Ascending aorta (tissue), 2 donors: ENCODE measurements around the gene MAP2K6. TPM values are rescaled to one million over a fixed set of nuclear protein-coding genes. Genes with fewer than 3 reads are reported as not detected.

Experiments used
- DNase-seq, 2 donors: peaks; one replicate each; pipeline ENCODE4 v3.0.0-alpha.2; 2019; ENCODE audit warnings: low spot score in 2 of 2
- H3K27ac ChIP-seq, 2 donors: fragments of 200-600 bp; sonication (generic); one replicate each; pipeline ENCODE4 v1.5.1; 2016 to 2017; ENCODE audit warnings: mild to moderate bottlenecking in 1 of 2
- H3K27me3 ChIP-seq: fragments of 200-600 bp; sonication (generic); one replicate; pipeline ENCODE4 v1.5.1; 2017
- H3K36me3 ChIP-seq, 2 donors: fragments of 200-600 bp; sonication (generic); one replicate each; pipeline ENCODE4 v1.5.1; 2016
- H3K4me1 ChIP-seq, 2 donors: fragments of 200-600 bp; sonication (generic); one replicate each; pipeline ENCODE4 v1.5.1; 2016 to 2017; ENCODE audit warnings: mild to moderate bottlenecking in 1 of 2
- H3K4me3 ChIP-seq, 2 donors: fragments of 200-600 bp; sonication (generic); one replicate each; pipeline ENCODE4 v1.5.1; 2016 to 2017; ENCODE audit warnings: mild to moderate bottlenecking in 1 of 2
- H3K9me3 ChIP-seq, 2 donors: fragments of 200-600 bp; sonication (generic); one replicate each; pipeline ENCODE4 v1.5.1; 2016
- intact Hi-C: fragments of 100-400 bp; cut with DNase I; formaldehyde crosslinking; loops from one replicate; pipeline ENCODE4 v1.15.1; 2023
- total RNA-seq: library from RNA; depleted of rRNA; stranded (reverse); fragments of >200 nt; gene quantifications from one replicate; pipeline ENCODE4 v1.1.0, GENCODE V29; 2016
- TF ChIP-seq, protein P1 (sequence below), 3 experiments: fragments of 200-600 bp in 2 of 3; fragments of 450-650 bp in 1 of 3; sonication (generic) in 2 of 3; IDR thresholded peaks; one replicate each; pipeline ENCODE4 v1.5.1; 2016 to 2019; ENCODE audit warnings: antibody characterized with exemption in 3 of 3, mild to moderate bottlenecking in 1 of 3, moderate library complexity in 1 of 3

MAP2K6 gene
- total RNA-seq, 1 donor from 2014 or later: 6.7 TPM

DNA sequence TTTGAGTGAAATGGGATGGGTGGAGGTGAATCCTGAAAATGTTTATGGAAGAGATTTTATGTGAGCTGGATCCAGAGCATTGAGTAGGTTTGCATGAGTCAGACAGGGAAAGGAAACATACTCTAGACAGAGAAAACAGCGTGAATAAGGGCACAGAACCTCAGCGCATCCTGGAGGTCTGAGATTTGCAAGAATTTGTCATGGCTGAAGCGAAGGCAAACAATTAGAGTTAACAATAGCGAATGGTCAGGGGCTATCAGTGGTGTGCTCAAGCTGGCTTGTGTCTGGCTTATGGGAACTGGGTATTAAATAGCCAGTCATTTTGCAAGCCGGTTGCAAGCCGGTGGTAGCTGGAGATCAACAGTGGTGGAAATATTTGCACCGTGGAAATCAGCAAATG, 36.4 kb downstream of the MAP2K6 start:
- H3K4me1 ChIP-seq: no peaks in the 10 kb centered on the region
- H3K27me3 ChIP-seq: no peaks in the 10 kb centered on the region
- no peak for DNase-seq
- no peaks in the 10 kb centered on the region for H3K36me3 ChIP-seq
- no peak overlapping the region for H3K27ac ChIP-seq
- H3K9me3 ChIP-seq: no peaks in the 10 kb centered on the region
- TF ChIP-seq, protein P1, sequence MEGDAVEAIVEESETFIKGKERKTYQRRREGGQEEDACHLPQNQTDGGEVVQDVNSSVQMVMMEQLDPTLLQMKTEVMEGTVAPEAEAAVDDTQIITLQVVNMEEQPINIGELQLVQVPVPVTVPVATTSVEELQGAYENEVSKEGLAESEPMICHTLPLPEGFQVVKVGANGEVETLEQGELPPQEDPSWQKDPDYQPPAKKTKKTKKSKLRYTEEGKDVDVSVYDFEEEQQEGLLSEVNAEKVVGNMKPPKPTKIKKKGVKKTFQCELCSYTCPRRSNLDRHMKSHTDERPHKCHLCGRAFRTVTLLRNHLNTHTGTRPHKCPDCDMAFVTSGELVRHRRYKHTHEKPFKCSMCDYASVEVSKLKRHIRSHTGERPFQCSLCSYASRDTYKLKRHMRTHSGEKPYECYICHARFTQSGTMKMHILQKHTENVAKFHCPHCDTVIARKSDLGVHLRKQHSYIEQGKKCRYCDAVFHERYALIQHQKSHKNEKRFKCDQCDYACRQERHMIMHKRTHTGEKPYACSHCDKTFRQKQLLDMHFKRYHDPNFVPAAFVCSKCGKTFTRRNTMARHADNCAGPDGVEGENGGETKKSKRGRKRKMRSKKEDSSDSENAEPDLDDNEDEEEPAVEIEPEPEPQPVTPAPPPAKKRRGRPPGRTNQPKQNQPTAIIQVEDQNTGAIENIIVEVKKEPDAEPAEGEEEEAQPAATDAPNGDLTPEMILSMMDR (IDR thresholded peaks at IDR 0.05): no peak
- intact Hi-C loops: no loop called here
- no peak overlapping the region for H3K4me3 ChIP-seq

DNA sequence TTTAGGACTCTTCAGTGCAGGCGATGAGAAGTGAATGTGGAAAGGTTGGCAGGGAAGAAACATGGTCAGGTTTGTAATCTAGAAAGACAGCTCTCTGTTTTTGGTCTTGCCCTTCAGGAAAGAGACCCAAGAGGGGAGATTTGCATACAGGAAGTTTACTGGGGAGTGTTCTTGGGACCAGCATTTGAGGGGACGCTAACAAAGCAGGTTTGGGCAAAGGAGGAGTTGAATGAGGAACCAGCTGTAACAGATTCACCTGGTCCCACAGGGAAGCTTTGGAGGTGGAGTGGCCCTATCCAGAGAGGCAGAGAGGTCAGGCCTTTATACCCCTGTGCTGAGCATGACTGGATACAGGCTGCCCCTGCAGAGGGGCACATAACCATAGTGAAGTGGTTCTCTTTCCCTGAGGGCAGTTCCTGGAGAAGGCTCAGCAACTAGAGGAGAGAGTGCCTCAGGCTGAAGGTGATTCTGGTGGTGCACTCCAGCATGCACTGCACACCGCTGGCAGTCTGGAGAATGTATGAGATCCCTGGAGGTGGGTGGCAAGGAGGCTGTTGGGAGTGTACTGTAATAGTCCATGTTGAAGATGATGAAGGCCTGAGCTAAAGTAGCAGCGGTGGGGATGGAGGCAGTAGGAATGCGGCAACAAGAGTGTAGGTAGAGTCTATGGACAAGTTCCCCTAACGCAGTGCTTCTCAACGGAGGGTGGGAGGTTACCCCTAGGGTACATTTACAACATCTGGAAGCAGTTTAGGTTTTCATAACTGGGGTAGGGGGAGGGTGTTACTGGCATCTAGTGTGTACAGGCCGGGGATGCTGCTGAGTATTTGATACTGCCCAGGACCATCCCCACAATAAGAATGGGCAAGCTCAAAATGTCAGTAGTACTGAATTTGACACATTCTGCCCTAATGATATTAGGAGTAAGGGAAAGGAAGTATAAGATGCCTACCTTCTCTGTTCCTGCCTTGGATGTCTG, 37.2 kb downstream of the MAP2K6 start:
- no peak overlapping the region for H3K4me3 ChIP-seq

DNA sequence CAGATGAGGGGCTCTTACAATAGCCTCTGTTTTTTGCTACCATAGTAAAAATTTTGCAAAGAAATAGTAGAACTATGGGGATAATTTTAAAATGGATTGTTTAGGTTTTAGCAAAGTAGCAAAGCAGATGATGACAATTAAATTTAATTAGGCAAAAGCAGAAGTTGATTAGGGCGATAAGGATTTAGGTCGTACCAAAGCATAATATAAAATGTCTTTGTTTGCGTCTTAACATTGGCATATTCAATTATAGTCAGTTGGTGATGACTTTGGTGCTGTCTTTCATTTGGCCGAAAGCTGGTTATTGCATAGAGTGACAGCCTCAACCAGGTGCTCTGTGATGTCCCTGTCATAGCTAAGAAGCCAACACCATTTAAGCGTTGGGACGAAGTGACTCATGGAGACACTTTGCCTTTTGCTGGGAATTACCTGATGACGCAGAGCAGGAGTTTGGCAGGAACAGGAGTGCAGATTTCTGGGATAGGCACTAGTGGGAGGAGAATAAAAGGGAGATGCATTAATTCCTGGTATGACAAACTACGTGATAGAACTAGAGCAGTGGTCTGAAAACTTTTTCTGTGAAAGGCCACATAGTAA, 38.3 kb downstream of the MAP2K6 start:
- intact Hi-C loops: no loop called here
- H3K9me3 ChIP-seq: no peaks in the 10 kb centered on the region
- H3K4me1 ChIP-seq: no peaks in the 10 kb centered on the region
- no peak overlapping the region for H3K4me3 ChIP-seq
- no peaks in the 10 kb centered on the region for H3K36me3 ChIP-seq
- no peak for DNase-seq
- TF ChIP-seq, protein P1 (IDR thresholded peaks at IDR 0.05): no peak
- no peak overlapping the region for H3K27ac ChIP-seq
- no peaks in the 10 kb centered on the region for H3K27me3 ChIP-seq

More for the DNA sequence above, 37.2 kb downstream of the MAP2K6 start:
- DNase-seq: no peak
- intact Hi-C loops: no loop called here
- Histone ChIP-seq H3K27me3 (no peaks in the 10 kb centered on the region), H3K4me1 (no peaks in the 10 kb centered on the region), H3K9me3 (no peaks in the 10 kb centered on the region), H3K27ac (no peak overlapping the region), H3K36me3 (no peaks in the 10 kb centered on the region)
- TF ChIP-seq, protein P1 (IDR thresholded peaks at IDR 0.05): no peak

DNA sequence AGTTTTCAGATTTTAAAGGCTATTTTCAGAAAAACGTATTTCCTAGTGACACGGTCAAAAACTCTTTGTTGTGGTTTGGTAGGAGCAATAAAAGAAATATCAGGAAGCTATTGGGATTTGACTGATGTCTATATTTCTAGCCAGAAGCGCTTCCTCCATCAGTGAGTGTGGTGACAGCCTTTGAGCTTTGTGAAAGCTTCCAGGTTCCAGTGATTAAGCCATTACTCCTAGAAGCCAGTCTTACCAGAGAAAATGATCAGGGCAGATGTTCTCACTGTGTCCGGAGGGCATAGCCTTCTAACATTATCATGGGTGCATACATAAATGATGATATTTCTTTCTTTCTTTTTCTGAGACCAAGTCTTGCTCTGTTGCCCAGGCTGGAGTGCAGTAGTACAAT, 39.6 kb downstream of the MAP2K6 start:
- no peaks in the 10 kb centered on the region for H3K27me3 ChIP-seq
- H3K36me3 ChIP-seq: no peaks in the 10 kb centered on the region
- no peak overlapping the region for H3K4me3 ChIP-seq
- no peaks in the 10 kb centered on the region for H3K4me1 ChIP-seq
- intact Hi-C loops: no loop called here
- DNase-seq: no peak
- H3K27ac ChIP-seq: no peak overlapping the region
- H3K9me3 ChIP-seq: no peaks in the 10 kb centered on the region
- TF ChIP-seq, protein P1 (IDR thresholded peaks at IDR 0.05): no peak

DNA sequence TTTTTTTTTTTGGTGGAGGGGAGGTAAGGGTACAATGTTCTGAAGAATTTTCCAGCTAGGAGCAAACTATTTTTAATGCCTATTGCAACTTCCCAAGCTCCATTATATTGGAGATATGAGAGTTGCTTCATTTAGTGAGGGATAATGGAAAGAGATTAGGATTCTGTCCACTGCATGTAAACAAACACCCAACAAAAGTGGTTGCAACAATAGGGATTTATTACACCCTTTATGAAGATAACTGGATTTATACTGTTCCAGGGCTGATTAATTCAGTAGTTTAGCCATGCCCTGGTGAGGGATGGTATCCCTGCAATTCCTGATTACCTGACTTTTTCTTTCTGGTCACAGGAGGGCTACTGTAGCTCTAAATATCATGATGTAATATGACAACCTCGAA, 40.5 kb downstream of the MAP2K6 start:
- H3K27me3 ChIP-seq: no peaks in the 10 kb centered on the region
- no peaks in the 10 kb centered on the region for H3K9me3 ChIP-seq
- H3K4me1 ChIP-seq: no peaks in the 10 kb centered on the region
- DNase-seq: no peak
- H3K27ac ChIP-seq: no peak overlapping the region
- TF ChIP-seq, protein P1 (IDR thresholded peaks at IDR 0.05): no peak
- intact Hi-C loops: no loop called here
- no peak overlapping the region for H3K4me3 ChIP-seq
- H3K36me3 ChIP-seq: no peaks in the 10 kb centered on the region
